ENCODE results near the gene DENND1A.
"Not testable (repeated sequence)": the region's sequence is repeated elsewhere in the genome, so short reads cannot be mapped to it uniquely, and the experiment has no call there.

The DENND1A gene

DNA sequence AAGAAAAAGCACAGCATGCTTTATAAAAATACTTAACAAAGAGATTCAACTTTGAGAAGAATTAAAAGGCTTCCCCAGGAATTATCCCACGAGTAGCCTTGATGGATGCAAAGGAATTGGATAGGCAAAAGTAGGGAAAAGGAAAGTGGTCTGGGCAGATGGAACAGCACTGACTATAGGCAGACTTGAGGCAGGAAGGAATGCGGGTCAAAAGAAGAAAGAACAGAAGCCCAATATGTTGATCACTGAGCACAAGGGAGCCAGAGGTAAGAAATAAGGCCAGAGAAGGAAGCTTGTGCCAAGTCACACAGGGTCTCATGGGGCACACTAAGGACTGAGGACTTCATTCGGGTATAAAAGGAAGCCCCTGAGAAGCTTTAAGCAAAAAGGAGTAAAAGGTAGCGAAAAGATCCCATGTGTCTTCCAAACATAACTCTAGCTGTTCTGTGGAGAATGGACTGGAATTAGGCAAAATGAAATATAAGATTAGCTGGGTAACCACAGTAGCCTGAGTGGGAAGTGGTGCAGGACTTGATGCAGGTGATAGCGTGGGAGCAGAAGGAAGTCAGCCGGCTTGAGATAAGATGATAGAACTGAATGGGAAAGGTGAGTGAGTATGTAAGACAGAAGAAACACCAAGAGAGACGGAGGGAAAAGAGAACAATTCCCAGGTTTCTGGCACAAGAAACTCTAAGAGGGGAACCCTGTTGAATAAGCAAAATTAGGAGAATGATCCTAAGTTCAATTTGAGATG lies 106.6 kb downstream of the DENND1A start:
- Mint-ChIP-seq H3K4me1 (ENCODE audit: low read depth) (peaks cover 23% of the 10 kb centered on the region), H3K9me3 (peaks cover 19% of the 10 kb centered on the region), H3K36me3 (ENCODE audit: low read depth) (peaks cover 19% of the 10 kb centered on the region), H3K4me3 (no peak overlapping the region), H3K27ac (peak overlapping the region; percentile 7), H3K27me3 (no peaks in the 10 kb centered on the region)
- intact Hi-C loops (cut with micrococcal nuclease), result loop anchor here (10.0 kb wide), 1 partner anchor 61 kb away; no protein-coding TSS in a partner anchor

DNA sequence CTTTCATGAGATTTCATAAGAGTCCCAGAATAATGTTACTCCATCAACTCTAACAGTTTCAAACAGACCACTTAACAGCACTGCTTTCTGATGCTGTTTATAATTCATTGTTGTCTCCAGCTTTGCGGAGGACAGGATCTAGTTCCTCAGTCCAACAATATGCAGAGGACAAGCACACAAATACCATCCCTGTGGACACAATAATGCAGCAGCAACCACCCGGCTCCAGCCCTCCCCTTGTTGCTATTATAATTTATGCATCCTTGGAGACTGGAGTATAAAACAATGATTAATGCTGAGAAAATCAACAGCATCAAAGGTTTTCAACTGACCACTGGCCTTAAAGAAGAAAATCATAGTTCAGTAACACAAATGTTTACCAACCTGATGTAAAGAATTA lies 108.3 kb downstream of the DENND1A start:
- Mint-ChIP-seq H3K4me3 (no peak overlapping the region), H3K27me3 (no peaks in the 10 kb centered on the region), H3K4me1 (ENCODE audit: low read depth) (peaks cover 22% of the 10 kb centered on the region), H3K36me3 (ENCODE audit: low read depth) (peaks cover 5% of the 10 kb centered on the region), H3K9me3 (peaks cover 5% of the 10 kb centered on the region), H3K27ac (no peak overlapping the region)
- intact Hi-C loops (cut with micrococcal nuclease), result loop anchor here (10.0 kb wide), 1 partner anchor 63 kb away; no protein-coding TSS in a partner anchor

DNA sequence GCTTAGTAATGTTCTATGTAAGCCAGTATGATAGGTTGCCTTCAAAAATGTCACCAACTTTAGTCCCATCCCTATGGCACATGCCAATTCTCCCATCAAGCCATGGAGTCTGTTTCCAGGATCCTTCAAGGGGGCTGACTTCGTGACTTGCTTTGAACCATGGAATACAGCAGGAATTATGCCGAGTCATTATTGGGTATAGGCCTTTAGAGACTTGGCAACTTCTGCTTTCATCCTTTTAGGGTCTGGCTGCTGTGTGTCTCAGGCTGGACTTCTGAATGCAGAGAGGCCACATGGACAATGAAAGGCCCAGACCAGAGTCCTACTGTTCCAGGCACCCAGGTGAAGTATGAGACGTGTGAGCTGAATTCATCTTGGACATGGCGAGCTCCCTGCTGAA lies 109.8 kb downstream of the DENND1A start:
- H3K36me3 Mint-ChIP-seq (ENCODE audit: low read depth), result no peaks in the 10 kb centered on the region
- peak overlapping the region; percentile 34 for H3K27ac Mint-ChIP-seq
- H3K4me1 Mint-ChIP-seq (ENCODE audit: low read depth), result peaks cover 17% of the 10 kb centered on the region
- intact Hi-C loops (cut with micrococcal nuclease), result loop anchor here (10.0 kb wide), 1 partner anchor 65 kb away; no protein-coding TSS in a partner anchor
- H3K4me3 Mint-ChIP-seq, result no peak overlapping the region
- no peaks in the 10 kb centered on the region for H3K27me3 Mint-ChIP-seq
- H3K9me3 Mint-ChIP-seq, result no peaks in the 10 kb centered on the region

DNA sequence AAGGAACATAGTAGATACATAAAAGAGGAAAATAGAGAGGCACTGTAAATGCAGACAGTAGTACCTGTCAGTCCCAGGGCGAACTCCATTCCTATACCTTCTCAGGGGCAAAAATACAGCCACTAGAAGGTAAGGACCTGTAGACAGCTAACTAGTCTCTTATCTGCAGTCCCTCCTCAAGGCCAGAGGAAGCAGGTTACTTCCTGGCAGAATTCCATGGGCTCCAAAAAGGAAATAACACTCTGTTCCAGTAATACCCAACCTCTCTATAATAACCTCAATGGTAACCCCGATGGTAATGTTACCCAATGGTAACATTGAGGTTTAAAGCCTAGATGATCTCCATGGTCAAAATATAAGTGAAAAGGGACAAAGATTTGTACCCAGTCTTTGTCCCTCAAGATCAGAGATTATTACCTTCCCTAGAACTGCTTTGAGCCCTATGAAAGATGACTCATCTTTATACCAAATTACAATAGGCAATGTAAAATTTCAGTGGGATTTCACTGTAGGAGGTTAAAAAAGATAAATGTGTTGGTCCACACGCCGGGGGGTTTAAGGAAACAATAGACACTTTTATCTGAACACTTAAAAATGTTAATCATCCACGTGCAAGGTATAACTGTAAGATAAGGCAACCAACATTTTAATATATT lies 113.0 kb downstream of the DENND1A start:
- Mint-ChIP-seq H3K9me3 (no peaks in the 10 kb centered on the region), H3K27me3 (no peaks in the 10 kb centered on the region), H3K4me3 (no peak overlapping the region), H3K4me1 (ENCODE audit: low read depth) (peaks cover 15% of the 10 kb centered on the region), H3K36me3 (ENCODE audit: low read depth) (no peaks in the 10 kb centered on the region), H3K27ac (no peak overlapping the region)
- intact Hi-C loops (cut with micrococcal nuclease), result no loop called here

DNA sequence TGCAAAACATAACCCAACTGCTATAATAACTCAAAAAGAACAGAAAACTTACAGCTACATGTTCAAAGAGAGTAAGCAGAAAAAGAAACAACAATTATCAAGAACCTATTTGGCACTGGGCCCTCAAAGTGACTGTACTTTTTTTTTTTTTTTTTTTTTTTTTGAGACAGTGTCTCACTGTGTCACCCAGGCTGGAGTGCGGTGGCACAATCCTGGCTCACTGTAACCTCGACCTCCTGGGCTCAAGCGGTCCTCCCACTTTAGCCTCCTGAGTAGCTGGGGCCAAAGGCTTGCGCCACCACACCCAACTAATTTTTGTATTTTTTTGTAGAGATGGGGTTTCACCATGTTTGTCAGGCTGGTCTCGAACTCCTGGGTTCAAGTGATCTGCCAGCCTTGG lies 114.1 kb downstream of the DENND1A start:
- H3K27me3 Mint-ChIP-seq; H3K4me3 Mint-ChIP-seq; intact Hi-C loops (cut with micrococcal nuclease); H3K9me3 Mint-ChIP-seq; H3K27ac Mint-ChIP-seq; H3K36me3 Mint-ChIP-seq (ENCODE audit: low read depth): not testable (repeated sequence)
- peaks cover 15% of the 10 kb centered on the region for H3K4me1 Mint-ChIP-seq (ENCODE audit: low read depth)

DNA sequence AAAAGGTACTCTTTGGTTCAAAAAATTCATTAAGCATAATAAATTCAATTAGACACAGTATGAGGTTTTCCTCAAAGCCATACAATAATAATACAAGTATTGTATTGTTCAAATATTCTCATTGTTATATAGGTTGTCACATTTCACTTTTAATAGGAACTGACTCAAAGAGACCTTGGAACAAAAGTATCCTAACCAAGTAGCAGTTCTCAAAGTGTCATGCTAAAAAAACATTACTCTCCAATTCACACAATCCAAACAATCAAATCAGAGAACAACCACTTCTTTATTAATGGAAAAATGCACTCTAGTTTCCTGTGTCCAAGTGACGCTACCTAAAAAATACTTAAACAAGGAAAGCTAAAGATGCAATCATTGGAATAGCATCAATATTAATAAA lies 115.4 kb downstream of the DENND1A start:
- no peaks in the 10 kb centered on the region for H3K27me3 Mint-ChIP-seq
- intact Hi-C loops (cut with micrococcal nuclease), result no loop called here
- H3K4me1 Mint-ChIP-seq (ENCODE audit: low read depth), result peaks cover 6% of the 10 kb centered on the region
- peaks cover 6% of the 10 kb centered on the region for H3K36me3 Mint-ChIP-seq (ENCODE audit: low read depth)
- no peak overlapping the region for H3K4me3 Mint-ChIP-seq
- H3K9me3 Mint-ChIP-seq, result no peaks in the 10 kb centered on the region
- no peak overlapping the region for H3K27ac Mint-ChIP-seq

DNA sequence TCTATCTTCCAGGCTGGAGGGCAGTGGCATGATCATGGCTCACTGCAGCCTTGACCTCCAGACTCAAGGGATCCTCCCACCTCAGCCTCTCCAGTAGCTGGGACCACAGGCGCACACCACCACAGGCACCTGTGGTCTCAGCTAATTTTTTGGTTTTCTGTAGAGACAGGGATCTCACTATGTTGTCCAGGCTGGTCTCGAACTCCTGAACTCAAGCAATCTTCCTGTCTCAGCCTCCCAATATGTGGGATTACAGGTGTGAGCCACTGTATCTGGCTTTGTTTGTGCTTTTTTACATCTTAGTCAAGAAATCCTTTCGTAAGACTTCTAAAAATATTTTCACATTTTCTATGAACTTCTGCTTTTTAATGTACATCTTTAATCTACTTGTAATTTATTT lies 116.9 kb downstream of the DENND1A start:
- intact Hi-C loops (cut with micrococcal nuclease), result no loop called here
- no peak overlapping the region for H3K27ac Mint-ChIP-seq
- peaks cover 6% of the 10 kb centered on the region for H3K36me3 Mint-ChIP-seq (ENCODE audit: low read depth)
- H3K9me3 Mint-ChIP-seq, result no peaks in the 10 kb centered on the region
- no peaks in the 10 kb centered on the region for H3K27me3 Mint-ChIP-seq
- peaks cover 6% of the 10 kb centered on the region for H3K4me1 Mint-ChIP-seq (ENCODE audit: low read depth)
- H3K4me3 Mint-ChIP-seq, result no peak overlapping the region

DNA sequence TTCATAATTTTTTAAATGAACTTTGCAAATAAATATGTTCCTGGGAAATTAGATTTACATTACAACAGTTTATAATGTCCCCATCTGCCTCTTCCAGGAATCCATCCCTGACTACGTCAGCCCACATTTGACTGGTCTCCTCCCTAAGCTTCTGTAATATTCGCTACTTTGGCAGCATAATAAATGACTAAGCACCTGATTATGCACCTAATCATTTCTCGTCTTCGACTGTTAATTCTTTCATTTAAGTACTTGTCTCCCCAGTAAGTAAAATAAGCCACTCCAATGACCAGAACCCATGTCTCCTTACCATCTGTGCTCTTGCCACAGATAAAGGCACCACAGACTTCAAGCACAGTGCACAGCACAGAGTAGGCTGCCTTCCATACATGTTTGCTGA lies 122.7 kb downstream of the DENND1A start:
- Mint-ChIP-seq H3K4me1 (ENCODE audit: low read depth) (peaks cover 5% of the 10 kb centered on the region), H3K27ac (no peak overlapping the region), H3K4me3 (no peak overlapping the region), H3K36me3 (ENCODE audit: low read depth) (peaks cover 6% of the 10 kb centered on the region), H3K27me3 (no peaks in the 10 kb centered on the region), H3K9me3 (no peaks in the 10 kb centered on the region)
- intact Hi-C loops (cut with micrococcal nuclease), result no loop called here

DNA sequence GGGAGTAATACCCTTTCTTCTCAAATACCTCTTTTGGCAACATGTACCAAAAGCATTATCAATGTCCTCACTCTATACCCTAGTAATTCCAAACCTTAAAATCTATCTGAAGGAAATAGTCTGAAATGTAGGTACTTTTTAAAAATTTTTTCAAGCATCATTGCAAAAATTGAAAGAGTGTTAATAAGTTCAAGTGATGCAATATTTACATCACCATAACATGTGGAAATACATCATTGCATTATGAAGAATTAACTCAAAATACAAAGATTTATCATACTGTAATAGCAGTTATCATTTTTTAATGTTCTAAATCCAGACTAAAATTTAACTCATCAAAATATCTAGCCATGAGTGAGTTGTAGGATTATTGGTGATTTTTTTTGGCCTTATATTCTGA lies 123.1 kb downstream of the DENND1A start:
- no peak overlapping the region for H3K27ac Mint-ChIP-seq

DNA sequence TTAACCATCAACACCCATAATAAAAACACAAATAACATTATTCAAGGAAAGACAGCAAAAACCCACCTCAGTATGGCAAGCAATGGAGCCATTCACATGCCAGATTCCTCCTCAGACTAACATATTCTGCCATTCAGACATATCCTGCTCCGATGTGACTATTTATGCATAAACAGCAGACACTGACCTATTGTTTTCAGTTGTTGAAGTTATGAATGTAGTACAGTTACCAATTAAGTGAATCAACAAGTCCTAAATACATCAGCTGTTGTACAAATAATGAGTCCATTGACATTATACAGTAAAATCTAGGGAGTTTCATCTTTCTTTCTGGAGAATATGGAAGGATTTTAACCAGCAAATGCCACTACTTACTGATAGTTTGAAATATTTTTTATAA lies 131.7 kb downstream of the DENND1A start:
- H3K36me3 Mint-ChIP-seq (ENCODE audit: low read depth), result no peaks in the 10 kb centered on the region
- H3K9me3 Mint-ChIP-seq, result no peaks in the 10 kb centered on the region
- intact Hi-C loops (cut with micrococcal nuclease), result loop anchor here (10.0 kb wide), 1 partner anchor 127 kb away; no protein-coding TSS in a partner anchor
- no peak overlapping the region for H3K4me3 Mint-ChIP-seq
- H3K27ac Mint-ChIP-seq, result no peak overlapping the region
- H3K4me1 Mint-ChIP-seq (ENCODE audit: low read depth), result peaks cover 18% of the 10 kb centered on the region
- H3K27me3 Mint-ChIP-seq, result no peaks in the 10 kb centered on the region

More for the DNA sequence above, 123.1 kb downstream of the DENND1A start:
- H3K4me3 Mint-ChIP-seq, result no peak overlapping the region
- intact Hi-C loops (cut with micrococcal nuclease), result no loop called here
- no peaks in the 10 kb centered on the region for H3K27me3 Mint-ChIP-seq
- H3K36me3 Mint-ChIP-seq (ENCODE audit: low read depth), result peaks cover 6% of the 10 kb centered on the region
- H3K9me3 Mint-ChIP-seq, result no peaks in the 10 kb centered on the region
- peaks cover 5% of the 10 kb centered on the region for H3K4me1 Mint-ChIP-seq (ENCODE audit: low read depth)

DNA sequence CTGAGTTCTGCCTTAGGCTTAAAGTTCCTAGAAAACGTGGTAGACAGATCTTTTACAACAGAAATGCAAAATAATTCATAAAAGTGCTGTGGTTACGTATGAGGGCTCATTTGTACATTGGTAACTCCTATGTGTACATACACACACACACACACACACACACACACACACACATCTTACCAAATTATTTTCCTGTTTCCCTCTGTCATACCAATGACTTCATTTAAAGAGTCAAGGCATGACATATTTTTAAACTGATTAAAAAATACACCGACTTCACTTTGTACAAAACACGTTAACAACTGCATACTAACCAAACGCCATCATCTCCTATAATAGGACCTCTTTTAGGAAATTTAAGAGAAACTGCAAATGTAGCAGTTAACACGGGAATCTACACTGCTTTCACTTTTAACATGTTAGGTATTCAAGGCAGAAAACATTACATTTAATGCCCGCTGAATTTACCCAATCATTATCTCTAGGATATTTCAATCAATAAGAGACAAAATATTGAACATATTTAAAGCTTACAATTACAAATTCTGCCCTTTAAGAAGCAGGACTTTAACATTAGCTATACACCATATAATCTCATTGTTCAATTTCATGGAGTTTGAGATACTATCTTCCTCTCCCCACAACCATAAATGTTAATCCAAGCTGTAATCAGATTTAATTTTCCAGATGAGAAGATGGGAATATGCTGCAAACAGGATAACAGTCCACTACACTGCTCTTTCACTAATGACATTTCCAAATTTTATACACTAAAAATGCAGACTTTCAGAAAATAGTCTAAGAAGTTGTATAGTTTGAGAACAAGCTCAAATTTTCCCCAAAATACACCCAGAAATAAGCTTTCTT lies 133.1 kb downstream of the DENND1A start:
- H3K9me3 Mint-ChIP-seq, result peaks cover 5% of the 10 kb centered on the region
- H3K4me3 Mint-ChIP-seq, result peak overlapping the region; percentile 58
- intact Hi-C loops (cut with micrococcal nuclease), result loop anchor here (10.0 kb wide), 1 partner anchor 128 kb away; no protein-coding TSS in a partner anchor
- peaks cover 26% of the 10 kb centered on the region for H3K4me1 Mint-ChIP-seq (ENCODE audit: low read depth)
- H3K27me3 Mint-ChIP-seq, result no peaks in the 10 kb centered on the region
- peaks cover 5% of the 10 kb centered on the region for H3K36me3 Mint-ChIP-seq (ENCODE audit: low read depth)
- peak overlapping the region; percentile 35 for H3K27ac Mint-ChIP-seq

DNA sequence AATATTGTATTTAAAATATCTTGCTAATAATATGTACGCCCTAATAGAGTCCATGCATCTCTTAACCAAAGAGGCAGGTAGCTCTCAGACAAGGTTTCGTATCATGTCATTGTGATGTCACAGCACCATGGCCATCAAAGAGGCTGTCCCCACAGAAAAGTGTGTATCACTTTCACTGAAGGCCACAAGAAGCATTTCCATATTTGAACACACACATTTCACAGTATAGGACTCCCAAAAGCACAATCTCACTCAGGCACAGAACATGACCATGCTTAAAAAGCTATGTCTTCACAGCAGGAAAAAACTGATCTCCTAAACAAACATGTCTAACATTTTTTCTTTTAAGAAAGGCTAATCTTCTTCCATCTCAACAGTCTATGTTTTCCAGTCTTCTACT lies 133.8 kb downstream of the DENND1A start:
- Mint-ChIP-seq H3K36me3 (ENCODE audit: low read depth) (peaks cover 7% of the 10 kb centered on the region), H3K27ac (no peak overlapping the region), H3K4me3 (no peak overlapping the region), H3K4me1 (ENCODE audit: low read depth) (peaks cover 29% of the 10 kb centered on the region), H3K9me3 (peaks cover 8% of the 10 kb centered on the region), H3K27me3 (no peaks in the 10 kb centered on the region)
- intact Hi-C loops (cut with micrococcal nuclease), result loop anchor here (10.0 kb wide), 1 partner anchor 129 kb away; no protein-coding TSS in a partner anchor

DNA sequence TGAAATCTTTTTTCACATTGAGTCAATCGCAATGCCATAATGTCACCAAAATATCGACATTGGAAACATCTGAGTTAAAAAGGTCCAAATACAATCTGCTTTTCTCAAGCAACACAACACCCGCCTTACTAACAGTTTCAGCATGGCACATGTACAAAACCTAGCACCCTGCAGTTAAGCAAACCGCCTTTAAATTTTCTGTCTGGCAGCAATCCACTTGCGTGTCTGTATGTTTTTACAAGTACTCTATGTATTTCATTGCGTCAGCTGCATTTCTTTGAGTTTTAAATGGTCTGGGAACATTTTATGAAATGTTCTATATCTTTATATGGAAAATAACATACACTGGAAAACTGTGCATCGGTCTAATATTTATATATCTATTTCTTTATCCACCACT lies 134.6 kb downstream of the DENND1A start:
- H3K4me1 Mint-ChIP-seq (ENCODE audit: low read depth), result peaks cover 29% of the 10 kb centered on the region
- H3K27ac Mint-ChIP-seq, result no peak overlapping the region
- peaks cover 8% of the 10 kb centered on the region for H3K9me3 Mint-ChIP-seq
- peaks cover 7% of the 10 kb centered on the region for H3K36me3 Mint-ChIP-seq (ENCODE audit: low read depth)
- no peak overlapping the region for H3K4me3 Mint-ChIP-seq
- intact Hi-C loops (cut with micrococcal nuclease), result loop anchor here (10.0 kb wide), 1 partner anchor 129 kb away; no protein-coding TSS in a partner anchor
- no peaks in the 10 kb centered on the region for H3K27me3 Mint-ChIP-seq

Measured in dendritic cell treated with granulocyte-macrophage colony-stimulating factor and Interleukin-4, amounts not matched to agents 40 ng/mL and 50 ng/mL, for 4 days (primary cell).